ENCODE data around the gene TPCN1. TPM values are rescaled to one million over a fixed set of nuclear protein-coding genes. Genes with fewer than 3 reads are reported as not detected.

Gene TPCN1
- total RNA-seq, 6 experiments from 2014 or later, result 18.0 to 34.6 (median 28.3) TPM

DNA sequence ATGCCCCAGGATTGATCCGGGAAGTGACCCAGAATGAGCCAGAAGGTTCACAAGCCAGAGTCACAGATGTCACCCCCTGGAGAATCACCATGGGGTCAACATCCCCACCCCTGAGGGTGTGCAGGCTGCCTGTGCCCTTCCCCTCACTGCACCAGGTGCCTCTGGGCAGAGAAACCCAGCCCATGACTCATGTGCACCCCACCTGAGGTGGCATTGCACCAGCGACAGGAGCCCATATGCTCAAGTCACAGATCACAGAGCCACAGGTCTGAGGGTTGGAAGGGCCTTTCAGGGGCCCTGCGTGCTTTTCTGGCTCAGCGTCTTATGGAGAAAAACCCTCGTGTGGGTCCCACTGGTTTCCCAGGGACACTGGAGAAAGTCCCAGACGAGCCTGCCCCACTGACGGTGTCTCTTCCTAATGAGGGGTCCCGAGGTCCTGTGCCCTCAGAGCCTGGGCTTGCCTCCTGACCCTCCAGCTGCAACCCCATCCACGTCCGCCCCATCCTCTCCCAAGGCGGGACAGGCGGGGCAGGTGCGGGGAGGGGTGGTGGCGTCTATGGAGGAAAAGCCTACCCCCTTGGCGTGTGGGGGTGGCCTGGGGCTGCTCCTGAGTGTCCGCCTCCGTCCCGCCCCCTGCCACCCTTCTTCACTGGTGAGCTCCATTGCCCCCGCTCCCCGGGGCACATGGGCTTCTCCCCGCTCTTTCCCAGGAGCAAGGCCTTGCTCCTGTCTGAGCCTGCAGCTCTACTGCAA is 66.1 kb downstream of the TPCN1 start:
- no peak overlapping the region for H3K27ac ChIP-seq
- H3K4me3 ChIP-seq, result no peak overlapping the region
- H3K4me1 ChIP-seq, result no peaks in the 10 kb centered on the region
- TF ChIP-seq POLR2A (IDR thresholded peaks at IDR 0.05), result no peak
- TF ChIP-seq, protein P1, sequence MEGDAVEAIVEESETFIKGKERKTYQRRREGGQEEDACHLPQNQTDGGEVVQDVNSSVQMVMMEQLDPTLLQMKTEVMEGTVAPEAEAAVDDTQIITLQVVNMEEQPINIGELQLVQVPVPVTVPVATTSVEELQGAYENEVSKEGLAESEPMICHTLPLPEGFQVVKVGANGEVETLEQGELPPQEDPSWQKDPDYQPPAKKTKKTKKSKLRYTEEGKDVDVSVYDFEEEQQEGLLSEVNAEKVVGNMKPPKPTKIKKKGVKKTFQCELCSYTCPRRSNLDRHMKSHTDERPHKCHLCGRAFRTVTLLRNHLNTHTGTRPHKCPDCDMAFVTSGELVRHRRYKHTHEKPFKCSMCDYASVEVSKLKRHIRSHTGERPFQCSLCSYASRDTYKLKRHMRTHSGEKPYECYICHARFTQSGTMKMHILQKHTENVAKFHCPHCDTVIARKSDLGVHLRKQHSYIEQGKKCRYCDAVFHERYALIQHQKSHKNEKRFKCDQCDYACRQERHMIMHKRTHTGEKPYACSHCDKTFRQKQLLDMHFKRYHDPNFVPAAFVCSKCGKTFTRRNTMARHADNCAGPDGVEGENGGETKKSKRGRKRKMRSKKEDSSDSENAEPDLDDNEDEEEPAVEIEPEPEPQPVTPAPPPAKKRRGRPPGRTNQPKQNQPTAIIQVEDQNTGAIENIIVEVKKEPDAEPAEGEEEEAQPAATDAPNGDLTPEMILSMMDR (IDR thresholded peaks at IDR 0.05), result no peak
- intact Hi-C loops (cut with DNase I), result no loop called here
- no peaks in the 10 kb centered on the region for H3K27me3 ChIP-seq
- H3K36me3 ChIP-seq, result peaks cover 0 to 87% (median 21%) of the 10 kb centered on the region in 4 donors
- ATAC-seq (no peak), DNase-seq (no peak)
- 80% methylated on average over 1 of the region's 21 CpGs for WGBS (ENCODE audit: insufficient coverage, low coverage, low lambda C conversion rate, missing lambda C conversion rate)
- no peaks in the 10 kb centered on the region for H3K9me3 ChIP-seq

DNA sequence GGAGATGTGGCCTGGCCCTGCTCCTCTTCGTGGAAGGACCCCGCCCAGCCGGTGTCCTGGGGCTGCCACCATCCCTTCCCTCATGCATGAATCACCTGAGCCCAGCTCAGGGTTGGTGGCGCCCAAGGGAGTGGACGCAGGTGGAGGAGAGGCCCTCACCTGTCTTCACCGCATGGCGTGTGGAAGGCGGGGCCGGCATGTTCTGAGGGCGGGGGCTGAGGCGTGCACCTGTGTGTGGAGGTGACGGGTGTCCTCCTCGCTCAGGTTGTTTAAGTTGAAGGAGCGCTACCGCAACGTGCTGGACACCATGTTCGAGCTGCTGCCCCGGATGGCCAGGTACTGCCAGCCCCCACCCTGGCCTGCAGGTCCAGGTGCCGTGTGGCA is 66.6 kb downstream of the TPCN1 start:
- no peak overlapping the region for H3K27ac ChIP-seq
- WGBS (ENCODE audit: insufficient coverage, low coverage, low lambda C conversion rate, missing lambda C conversion rate), result 95% methylated on average over 7 of the region's 19 CpGs
- no peaks in the 10 kb centered on the region for H3K27me3 ChIP-seq
- H3K4me1 ChIP-seq, result no peaks in the 10 kb centered on the region
- H3K9me3 ChIP-seq, result no peaks in the 10 kb centered on the region
- no peak for ATAC-seq
- intact Hi-C loops (cut with DNase I), result no loop called here
- H3K36me3 ChIP-seq, result peaks cover 0 to 88% (median 21%) of the 10 kb centered on the region in 4 donors
- TF ChIP-seq, protein P1 (IDR thresholded peaks at IDR 0.05), result no peak
- no peak for DNase-seq
- no peak overlapping the region for H3K4me3 ChIP-seq

DNA sequence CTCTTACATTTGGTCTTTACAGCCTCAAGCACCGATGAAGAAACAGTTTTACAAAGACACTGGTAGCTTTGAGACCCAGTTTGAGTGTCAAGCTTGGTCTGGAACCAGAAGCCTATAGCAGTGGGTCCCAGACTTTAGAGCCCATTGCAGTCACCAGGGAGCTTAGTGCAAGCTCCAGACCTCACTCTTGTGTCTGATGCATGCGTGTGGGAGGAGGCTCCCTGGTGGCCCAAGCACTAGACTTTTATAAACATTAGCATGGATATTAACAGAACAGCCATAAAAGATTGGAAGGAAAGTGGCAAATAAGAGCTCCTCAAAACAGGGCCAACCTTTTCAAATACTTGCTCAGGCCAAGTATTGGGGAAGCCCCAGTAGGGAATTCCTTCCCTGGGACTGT is 68.1 kb downstream of the TPCN1 start:
- ATAC-seq (no peak), DNase-seq (no peak)
- TF ChIP-seq, protein P1 (IDR thresholded peaks at IDR 0.05), result no peak
- no peak for TF ChIP-seq POLR2A (IDR thresholded peaks at IDR 0.05)
- Histone ChIP-seq H3K4me3 (no peak overlapping the region), H3K27me3 (no peaks in the 10 kb centered on the region), H3K27ac (no peak overlapping the region), H3K9me3 (no peaks in the 10 kb centered on the region), H3K4me1 (no peaks in the 10 kb centered on the region), H3K36me3 (peaks cover 0 to 87% (median 17%) of the 10 kb centered on the region in 4 donors)
- intact Hi-C loops (cut with DNase I), result no loop called here
- WGBS (ENCODE audit: insufficient coverage, low coverage, low lambda C conversion rate, missing lambda C conversion rate), result 90% methylated on average over 2 of the region's 2 CpGs

DNA sequence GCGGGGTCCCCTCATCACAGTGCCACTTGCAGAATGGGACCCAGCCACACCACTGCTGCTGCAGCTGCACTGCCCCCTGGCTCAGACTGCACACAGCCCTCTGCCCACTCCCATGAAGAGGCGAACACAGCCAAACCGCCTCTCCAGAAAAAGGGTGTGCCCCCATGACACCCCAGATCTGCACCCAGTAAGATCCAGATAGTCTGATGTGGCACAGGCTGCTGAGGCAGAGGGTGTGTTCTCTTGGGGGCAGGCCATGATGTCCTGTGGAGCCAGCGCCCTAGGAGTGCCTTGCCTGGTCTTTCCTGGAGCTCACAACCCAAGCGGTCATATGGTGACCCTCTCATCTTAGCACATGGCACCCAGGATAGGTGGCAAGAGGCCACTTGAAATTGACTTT is 69.2 kb downstream of the TPCN1 start:
- WGBS (ENCODE audit: insufficient coverage, low coverage, low lambda C conversion rate, missing lambda C conversion rate), result no CpG with 5 or more reads among the region's 5 CpGs
- TF ChIP-seq, protein P1 (IDR thresholded peaks at IDR 0.05), result no peak
- TF ChIP-seq POLR2A (IDR thresholded peaks at IDR 0.05), result no peak
- no peak overlapping the region for H3K27ac ChIP-seq
- H3K4me3 ChIP-seq, result no peak overlapping the region
- ATAC-seq (no peak), DNase-seq (no peak)
- intact Hi-C loops (cut with DNase I), result loop anchor here in 1 of 2 donors (10.0 kb wide), 1 partner anchor 96 kb away; no protein-coding TSS in a partner anchor
- no peaks in the 10 kb centered on the region for H3K27me3 ChIP-seq
- H3K36me3 ChIP-seq, result peaks cover 0 to 86% (median 15%) of the 10 kb centered on the region in 4 donors
- no peaks in the 10 kb centered on the region for H3K9me3 ChIP-seq
- no peaks in the 10 kb centered on the region for H3K4me1 ChIP-seq
